Coronary artery (tissue), 2 donors: ENCODE data around the gene SLC35E3.
"Not testable (repeated sequence)": the region's sequence is repeated elsewhere in the genome, so short reads cannot be mapped to it uniquely, and the experiment has no call there.

Experiments
- DNase-seq: peaks from one replicate; pipeline ENCODE4 v3.0.0-alpha.2; 2017; ENCODE audit warnings: low spot score
- H3K27ac ChIP-seq, 2 donors: fragments of 200-600 bp; sonication (generic); one replicate each; pipeline ENCODE4 v1.5.1; 2016 to 2019
- H3K4me3 ChIP-seq: fragments of 200-600 bp; sonication (generic); 2 replicates; pipeline ENCODE4 v1.5.1; 2016; ENCODE audit warnings: mild to moderate bottlenecking, moderate library complexity
- CTCF ChIP-seq: fragments of 200-600 bp; sonication (generic); IDR thresholded peaks from one replicate; pipeline ENCODE4 v1.5.1; 2019; ENCODE audit warnings: antibody characterized with exemption

SLC35E3 gene

GRCh38 chr12:68803948-68804656 is 58.1 kb downstream of the SLC35E3 start:
- no peak for TF ChIP-seq CTCF
- Histone ChIP-seq H3K4me3 (no peak overlapping the region), H3K27ac (no peak overlapping the region)
- DNase-seq: no peak

- TF ChIP-seq CTCF: no peak
- no peak for DNase-seq
- H3K4me3 ChIP-seq: no peak overlapping the region
- no peak overlapping the region for H3K27ac ChIP-seq
These were observed 58.9 kb downstream of the SLC35E3 start for GRCh38 chr12:68804657-68805591.

- DNase-seq: no peak
- Histone ChIP-seq H3K4me3 (no peak overlapping the region), H3K27ac (no peak overlapping the region)
- TF ChIP-seq CTCF: no peak
These were observed 59.7 kb downstream of the SLC35E3 start for GRCh38 chr12:68805592-68806120.

GRCh38 chr12:68806488-68807237 is 60.7 kb downstream of the SLC35E3 start:
- Histone ChIP-seq H3K4me3 (peak overlapping the region; percentile 93), H3K27ac (peak overlapping the region; percentile 97 to 98)
- TF ChIP-seq CTCF: no peak
- no peak for DNase-seq

- Histone ChIP-seq H3K4me3 (peak overlapping the region; percentile 93), H3K27ac (peak overlapping the region; percentile 97 to 98)
- DNase-seq: not testable (repeated sequence)
These were observed 61.2 kb downstream of the SLC35E3 start for GRCh38 chr12:68807274-68807575.

GRCh38 chr12:68807576-68808387 is 61.8 kb downstream of the SLC35E3 start, which contains the start of gene MDM2:
Gene MDM2 (plus strand): TSS chr12:68808177. CDS start chr12:68808478, 301 bp downstream.
- H3K4me3 ChIP-seq: peak within 1 kb of the TSS; percentile 93
- peak; percentile 89 for TF ChIP-seq CTCF
- H3K27ac ChIP-seq: peak within 1 kb of the TSS; percentile 97 to 98
- peak; percentile 95 for DNase-seq
